Measurements from ENCODE around the gene PPP6R2.
"Not testable (repeated sequence)": the region's sequence is repeated elsewhere in the genome, so short reads cannot be mapped to it uniquely, and the experiment has no call there.

PPP6R2 gene

DNA sequence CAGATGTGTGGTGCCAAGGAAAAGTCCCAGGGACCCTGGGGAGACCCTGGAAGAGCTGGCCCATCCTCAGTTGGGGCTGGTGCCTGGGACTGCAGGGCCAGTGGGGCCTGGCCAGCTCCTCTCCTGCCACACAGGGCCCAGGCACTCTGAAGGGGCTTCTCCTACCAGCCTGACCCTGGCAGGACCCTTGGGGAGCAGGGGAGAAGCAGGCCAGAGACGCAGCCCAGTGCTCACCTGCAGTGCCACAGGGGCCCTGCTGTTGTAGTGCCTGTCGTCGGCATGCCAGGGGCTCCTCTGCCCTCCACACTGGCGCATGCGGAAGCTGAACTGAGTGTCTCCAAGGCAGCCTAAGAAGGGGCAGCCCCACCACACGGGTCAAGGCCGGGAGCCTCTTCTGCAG, 25.5 kb upstream of the PPP6R2 start:
- DNase-seq = no peak

DNA sequence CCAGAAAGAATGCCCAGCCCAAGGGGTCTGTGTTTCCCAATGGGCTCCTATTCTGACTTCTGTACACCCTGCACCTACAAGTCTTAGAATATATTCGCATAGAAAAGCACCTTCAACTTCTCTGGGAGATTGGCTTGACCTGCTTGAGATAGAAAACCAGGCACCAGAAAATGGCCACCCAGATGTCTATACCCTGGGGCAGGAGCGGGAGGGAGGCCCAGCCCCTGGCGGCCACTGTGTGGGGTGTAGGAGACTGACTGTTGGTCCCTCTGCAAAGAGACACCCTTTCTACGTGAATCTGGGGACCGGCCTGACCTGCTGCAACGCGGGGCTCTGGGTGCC, 24.8 kb upstream of the PPP6R2 start:
- DNase-seq = no peak

DNA sequence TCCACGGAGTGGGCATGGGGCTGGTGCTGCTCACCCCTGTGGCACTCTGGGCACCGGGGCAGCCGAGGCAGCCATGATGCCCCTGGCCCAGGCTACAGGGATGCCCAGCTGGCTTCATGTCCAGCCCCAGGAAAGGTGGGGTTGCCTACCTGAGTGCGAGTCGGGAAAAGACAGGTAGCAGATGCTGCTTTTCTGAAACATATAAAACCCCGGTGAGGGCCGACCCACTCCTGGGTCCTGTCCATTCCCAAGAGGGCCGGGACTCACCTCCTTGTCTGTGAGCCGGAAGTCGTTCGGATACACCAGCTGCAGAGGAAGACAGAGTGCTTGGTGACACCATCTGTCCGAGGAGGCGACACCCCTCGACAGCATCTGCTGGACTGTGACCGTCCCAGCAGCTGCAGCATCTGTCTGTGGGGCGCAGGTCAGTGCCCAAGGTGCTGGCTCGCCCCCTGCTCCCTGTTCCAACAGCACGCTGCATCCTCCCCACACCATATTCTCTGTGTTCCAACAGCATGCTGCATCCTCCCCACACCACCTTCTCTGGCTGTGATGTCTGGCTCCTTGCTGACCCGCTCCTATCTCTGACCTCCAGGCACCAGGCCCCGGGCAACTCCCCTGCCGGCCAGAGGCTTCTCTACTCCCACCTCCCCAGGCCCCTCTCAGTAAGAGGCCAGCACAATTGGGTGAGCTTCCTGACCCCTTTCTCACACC, 24.3 kb upstream of the PPP6R2 start:
- no peak for DNase-seq

DNA sequence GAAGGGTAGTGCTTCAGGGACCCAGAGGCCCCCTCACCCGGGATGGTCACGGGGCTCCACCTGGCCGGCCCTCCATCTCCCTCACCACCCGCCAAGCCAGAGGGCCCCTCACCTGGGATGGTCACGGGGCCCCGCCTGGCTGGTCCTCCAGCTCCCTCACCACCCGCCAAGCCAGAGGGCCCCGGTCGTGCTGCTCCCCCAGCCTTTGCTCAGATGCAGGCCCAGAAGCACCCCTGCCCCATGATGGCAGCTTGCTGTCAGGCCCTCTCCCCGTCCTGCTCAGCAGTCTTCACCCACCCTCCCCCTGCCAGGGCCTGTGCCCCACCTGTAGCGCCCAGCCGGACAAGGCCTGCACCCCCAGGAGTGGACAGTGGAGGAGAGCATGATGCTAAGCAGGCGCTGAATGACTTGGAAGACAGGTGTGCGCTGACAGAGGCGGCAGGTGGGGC, 23.6 kb upstream of the PPP6R2 start:
- DNase-seq = no peak

DNA sequence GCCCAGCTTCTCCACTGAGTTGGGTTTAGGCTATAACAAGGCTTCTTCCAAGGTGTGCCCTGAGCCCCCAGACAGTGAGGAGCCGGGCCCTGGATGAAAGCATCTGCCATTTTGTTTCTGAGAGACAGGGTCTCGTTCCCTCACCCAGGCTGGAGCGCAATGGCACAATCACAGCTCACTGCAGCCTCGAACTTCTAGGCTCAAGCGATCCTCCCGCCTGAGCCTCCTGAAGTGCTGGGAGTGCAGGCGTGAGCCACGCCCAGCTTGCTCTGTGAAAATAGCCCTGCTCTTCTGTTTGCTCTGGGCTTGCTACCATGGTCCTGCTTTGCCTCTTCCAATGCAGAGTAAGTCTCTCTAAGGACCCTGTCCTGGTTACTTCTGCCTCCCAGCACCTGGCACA, 23.0 kb upstream of the PPP6R2 start:
- no peak for DNase-seq

DNA sequence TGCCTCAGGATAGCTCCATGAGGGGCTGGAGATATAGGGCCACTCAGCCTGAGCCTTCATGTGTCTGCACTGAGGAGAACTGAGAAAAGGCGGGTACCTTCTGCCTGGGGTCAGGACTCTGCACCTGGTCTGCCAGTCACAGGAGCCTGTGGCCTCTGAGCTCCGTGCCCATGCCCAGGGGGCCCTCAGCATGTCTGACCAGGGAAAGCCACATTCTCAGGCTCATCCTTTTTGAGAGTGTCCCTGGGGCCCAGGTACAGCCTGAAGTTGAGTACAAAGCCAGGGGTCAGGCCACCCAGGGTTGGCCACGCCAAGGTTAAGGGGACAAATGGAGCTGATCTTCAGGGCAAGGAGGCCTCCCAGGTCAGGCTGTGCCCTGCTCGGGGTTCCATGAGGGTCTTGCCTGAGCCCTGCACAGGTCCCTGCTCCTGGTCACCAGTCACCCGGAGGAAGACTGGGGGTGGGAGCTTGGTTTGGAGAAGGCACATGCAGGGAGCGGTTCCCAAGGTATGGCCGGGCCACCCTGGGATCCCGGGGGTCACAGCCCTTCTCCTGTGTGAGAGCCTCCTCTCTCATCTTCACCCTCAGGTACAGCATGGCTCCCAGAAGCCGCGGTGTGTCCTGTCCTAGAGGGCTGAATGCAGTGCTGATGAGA, 22.3 kb upstream of the PPP6R2 start:
- DNase-seq = no peak

DNA sequence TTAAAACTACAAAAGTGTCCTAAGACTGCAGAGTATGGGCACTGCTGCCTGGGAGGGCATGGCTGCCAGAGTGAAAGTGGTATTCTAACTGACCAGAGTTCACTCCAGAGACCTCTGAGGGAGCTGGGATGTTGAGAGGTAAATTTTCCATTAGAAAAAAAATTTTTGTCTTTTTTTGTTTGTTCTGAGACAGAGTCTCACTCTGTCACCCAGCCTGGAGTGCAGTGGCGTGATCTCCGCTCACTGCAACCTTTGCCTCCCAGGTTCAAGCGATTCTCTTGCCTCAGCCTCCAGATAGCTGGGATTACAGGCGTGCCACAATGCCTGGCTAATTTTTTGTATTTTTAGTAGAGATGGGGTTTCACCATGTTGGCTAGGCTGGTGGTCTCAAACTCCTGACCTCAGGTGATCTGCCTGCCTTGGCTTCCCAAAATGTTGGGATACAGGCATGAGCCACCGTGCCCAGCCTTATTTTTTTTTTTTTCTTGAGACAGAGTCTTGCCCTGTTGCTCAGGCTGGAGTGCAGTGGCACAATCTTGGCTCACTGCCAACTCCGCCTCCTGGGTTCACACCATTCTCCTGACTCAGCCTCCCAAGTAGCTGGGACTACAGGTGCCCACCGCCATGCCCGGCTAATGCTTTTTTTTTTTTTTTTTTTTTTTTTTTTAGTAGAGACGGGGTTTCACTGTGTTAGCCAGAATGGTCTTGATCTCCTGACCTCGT, 20.6 kb upstream of the PPP6R2 start:
- not testable (repeated sequence) for DNase-seq

DNA sequence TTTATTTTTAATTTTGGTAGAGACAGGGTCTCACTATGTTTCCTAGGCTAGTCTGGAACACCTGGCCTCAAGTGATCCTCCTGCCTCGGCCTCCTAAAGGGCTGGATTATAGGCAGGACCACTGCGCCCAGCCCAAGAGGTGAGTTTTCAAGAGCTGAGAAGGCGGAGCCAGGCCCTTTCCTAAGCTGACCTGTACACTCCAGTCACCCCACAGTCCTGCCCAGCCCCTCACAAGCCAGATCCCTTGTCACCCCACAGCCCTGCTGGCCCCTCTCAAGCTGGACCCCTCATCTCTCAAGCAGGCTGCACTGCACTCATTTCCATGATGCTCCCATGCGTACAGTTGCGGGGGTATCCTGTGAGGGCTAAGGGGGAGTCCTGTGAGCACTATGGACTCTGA, 19.2 kb upstream of the PPP6R2 start:
- DNase-seq = no peak

DNA sequence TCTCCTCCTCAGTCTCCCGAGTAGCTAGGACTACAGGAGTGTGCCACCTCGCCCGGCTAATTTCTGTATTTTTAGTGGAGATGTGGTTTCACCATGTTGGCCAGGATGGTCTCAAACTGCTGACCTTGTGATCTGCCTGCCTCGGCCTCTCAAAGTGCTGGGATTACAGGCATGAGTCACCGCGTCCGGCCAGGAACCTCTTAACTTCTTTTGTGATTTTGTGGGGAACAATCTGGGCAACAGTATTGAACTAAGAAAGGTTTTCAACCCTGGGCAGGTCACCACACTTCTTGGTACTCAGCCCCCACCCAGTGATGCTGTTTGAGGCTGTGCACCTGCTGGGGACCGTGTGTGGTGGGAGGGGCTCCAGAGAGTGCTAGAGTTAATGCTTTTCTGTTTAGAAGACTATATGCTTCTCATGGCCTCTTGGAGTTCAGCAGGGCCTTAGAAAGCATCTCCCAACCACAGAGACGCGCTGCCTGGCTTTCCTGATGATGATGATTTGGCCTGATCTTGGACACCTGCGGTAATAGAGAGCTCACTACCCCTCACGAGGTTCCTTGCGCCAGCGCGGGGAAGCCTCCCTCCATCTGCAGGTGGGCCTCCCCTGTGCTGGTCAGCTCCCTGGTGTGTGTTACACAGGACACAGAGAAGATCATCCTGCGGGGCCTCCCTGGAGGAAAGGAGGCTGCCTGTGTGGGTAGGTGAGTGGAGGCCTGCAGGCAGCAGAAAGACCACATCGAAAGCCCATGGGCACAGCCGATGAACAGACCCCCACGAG, 17.5 kb upstream of the PPP6R2 start:
- DNase-seq = no peak

DNA sequence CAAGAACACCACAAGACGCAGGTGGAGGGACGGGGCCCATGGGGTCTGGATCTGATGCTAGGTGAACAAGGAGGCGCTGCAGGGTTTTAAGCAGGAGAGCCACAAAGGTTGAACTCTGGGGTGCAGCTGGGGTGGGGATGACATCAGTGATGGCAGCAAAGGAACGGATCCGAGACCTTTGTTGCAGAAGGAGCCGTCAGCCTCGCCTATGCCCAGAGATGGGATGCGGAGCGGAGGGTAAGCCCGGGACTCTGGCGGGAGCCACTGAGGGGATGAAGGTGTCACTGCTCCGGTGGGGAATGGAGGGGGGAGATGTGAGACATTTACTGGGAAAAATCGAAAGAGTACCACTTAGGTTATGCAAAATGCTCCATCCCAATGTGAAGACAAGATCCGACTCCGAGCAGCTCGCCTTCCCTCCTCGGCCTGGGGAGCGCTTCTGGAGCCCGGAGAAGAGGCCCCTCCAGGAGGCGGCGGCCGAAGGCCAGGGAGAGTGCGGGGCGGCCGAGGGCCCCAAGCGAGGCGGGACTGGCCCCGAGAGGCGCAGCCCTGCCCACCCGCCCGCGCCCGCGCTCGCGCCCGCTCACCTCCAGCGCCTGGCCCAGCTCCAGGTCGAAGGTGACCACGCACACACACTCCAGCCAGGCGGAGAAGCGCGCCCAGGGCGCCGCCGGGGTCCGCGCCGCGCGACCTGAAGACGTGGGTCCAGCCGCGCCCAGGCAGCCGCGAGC, 16.7 kb upstream of the PPP6R2 start:
- no peak for DNase-seq

DNA sequence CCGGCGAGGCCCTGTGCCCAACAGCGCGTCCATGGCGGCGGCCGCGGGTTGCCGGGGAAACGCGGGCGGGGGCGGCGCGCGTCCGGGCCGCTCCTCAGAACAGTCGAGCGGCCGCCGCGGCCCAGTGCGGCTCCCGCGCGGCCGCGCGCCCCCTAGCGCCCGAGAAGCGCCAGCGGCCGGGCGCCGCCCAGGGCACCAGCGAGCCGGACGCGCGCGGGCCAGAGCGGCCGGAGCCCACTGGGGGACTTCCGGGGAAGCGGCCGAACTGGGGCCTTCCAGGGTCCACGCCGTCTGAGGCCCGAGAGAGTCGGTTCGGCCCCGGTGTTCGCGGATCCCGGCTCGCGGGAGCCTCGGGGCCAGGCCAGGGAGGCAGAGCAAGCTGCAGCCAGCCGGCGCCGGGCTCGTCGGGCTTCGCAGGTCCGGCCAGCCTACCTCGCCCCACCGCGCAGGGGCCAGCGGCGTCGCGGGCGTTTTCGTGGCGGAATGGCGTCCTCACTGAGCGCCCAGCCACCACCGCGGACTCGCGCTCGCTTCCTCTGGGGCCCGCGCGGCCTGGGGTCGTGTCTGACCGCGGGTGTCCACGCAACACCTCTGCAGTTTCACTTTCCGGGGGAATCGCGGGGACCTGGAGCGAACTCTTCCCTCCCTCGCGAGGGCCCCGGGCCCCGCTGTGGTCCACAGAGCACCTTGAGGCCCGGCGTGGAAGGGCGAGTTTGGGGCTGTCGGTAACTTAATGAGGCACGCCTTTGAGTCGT, 16.0 kb upstream of the PPP6R2 start, which contains the start of gene DENND6B:
DENND6B (minus strand) TSS at position 57 of the 755 bp plus-strand sequence; CDS start at position 33, 24 bp downstream.
- peak; percentile 83 for DNase-seq

DNA sequence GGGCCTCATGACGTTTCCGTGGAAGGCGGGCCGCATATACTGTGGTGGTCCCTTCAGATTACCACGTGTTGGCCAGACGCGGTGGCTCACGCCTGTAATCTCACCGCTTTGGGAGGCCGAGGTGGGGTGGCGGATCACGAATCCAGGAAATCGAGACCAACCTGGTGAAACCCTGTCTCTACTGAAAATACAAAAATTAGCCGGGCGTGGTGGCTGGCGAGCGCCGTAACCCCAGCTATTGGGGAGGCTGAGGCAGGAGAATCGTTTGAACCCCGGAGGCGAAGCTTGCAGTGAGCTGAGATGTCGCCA, 15.5 kb upstream of the PPP6R2 start:
- no peak for DNase-seq

DNA sequence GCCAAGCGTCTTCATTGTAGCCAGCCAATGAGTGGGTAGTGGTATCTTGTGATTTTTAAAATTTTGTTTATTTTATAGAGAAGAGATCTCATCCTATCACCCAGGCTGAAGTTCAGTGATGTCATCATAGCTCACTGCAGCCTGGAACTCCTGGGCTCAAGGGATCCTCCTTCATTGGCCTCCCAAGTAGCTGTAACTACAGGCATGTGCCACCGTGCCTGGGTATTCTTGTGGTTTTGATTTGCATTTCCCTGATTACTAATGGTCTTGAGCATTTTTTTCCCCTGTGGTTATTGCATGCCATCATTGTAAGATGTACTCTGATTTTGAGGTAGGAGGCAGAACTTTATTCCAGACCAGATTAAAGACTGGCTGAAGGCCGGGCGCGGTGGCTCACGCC, 13.9 kb upstream of the PPP6R2 start:
- peak; percentile 45 for DNase-seq

DNA sequence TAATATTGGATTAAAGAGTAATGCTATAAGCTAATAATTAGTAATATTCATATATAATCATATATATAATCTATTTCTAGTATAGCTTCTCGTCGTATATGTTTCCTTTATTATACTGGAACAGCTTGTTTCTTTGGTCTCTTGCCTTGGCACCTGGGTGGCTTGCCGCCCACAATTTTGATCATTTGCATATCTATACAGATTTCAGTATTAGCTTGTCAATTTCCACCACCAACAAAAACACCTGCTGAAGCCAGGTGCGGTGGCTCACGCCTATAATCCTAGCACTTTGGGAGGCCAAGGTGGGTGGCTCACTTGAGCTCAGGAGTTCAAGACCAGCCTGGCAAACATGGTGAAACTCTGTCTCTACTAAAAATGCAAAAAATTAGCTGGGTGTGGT, 8.7 kb upstream of the PPP6R2 start:
- not testable (repeated sequence) for DNase-seq

DNA sequence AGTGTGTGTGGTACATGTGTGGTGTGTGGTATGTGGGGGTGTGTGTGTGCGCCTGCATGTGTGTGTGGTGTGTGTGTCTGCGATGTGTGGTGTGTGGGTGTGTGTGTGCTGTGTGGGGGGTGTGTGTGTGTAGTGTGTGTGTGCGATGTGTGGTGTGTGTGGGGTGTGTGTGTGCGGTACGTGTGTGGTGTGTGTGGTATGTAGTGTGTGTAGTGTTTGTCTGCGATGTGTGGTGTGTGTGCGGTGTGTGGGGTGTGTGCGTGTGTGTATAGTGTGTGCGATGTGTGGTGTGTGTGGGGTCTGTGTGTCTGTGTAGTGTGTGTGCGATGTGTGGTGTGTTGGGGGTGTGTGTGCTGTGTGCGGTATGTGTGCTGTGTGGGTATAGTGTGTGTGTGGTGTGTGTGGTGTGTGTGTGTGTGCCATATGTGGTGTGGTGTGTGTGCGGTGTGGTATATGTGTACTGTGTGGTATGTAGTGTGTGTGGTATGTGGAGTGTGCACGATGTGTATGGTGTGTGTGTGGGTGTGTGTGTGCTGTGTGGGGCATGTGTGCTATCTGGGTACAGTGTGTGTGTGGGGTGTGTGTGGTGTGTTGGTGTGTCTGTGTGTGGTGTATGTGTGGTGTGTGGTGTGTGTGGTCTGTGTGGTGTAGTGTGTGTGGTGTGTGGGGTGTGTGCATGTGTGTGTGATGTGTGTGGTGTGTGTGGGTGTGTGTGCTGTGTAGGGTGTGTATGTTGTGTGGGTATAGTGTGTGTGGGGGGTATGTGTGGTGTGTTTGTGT, 5.7 kb upstream of the PPP6R2 start:
- no peak for DNase-seq

DNA sequence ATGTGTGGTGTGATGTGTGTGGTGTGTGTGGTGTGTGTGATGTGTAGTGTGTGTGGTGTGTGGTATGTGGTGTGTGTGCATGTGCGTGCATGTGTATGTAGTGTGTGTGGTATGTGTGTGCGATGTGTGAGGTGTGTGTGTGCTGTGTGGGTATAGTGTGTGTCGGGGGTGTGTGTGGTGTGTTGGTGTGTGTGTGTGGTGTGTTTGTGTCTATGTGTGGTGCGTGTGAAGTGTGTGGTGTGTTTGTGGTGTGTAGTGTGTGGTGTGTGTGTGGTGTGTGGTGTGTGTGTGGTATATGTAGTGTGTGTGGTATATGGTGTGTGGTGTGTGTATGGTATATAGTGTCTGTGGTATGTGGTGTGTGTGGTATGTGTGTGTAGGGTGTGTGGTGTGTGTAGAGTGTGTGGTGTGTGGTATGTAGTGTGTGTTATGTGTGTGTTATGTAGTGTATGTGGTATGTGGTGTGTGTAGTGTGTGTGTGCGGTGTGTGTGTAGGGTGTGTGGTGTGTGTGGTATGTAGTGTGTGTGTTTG, 5.0 kb upstream of the PPP6R2 start:
- DNase-seq = no peak

DNA sequence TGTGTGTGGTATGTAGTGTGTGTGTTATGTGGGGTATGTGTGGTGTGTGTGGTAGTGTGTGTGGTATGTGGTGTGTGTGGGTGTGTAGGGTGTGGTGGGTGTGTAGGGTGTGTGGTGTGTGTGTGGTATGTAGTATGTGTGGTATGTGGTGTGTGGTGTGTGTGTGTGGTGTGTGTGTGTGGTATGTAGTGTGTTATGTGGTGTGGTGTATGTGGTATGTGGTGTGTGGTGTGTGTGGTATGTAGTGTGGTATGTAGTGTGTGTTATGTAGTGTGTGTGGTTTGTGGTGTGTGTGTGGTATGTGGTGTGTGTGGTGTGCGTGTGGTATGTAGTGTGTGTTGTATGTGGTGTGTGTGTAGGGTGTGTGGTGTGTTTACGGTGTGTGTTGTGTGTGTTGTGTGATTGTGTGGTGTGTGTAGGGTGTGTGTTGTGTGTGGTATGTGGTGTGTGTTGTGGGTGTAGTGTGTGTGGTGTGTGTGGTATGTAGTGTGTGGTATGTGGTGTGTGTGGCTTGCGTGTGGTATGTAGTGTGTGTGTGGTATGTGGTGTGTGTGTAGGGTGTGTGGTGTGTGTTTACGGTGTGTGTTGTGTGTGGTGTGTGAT, 4.2 kb upstream of the PPP6R2 start:
- DNase-seq = peak; percentile 28

DNA sequence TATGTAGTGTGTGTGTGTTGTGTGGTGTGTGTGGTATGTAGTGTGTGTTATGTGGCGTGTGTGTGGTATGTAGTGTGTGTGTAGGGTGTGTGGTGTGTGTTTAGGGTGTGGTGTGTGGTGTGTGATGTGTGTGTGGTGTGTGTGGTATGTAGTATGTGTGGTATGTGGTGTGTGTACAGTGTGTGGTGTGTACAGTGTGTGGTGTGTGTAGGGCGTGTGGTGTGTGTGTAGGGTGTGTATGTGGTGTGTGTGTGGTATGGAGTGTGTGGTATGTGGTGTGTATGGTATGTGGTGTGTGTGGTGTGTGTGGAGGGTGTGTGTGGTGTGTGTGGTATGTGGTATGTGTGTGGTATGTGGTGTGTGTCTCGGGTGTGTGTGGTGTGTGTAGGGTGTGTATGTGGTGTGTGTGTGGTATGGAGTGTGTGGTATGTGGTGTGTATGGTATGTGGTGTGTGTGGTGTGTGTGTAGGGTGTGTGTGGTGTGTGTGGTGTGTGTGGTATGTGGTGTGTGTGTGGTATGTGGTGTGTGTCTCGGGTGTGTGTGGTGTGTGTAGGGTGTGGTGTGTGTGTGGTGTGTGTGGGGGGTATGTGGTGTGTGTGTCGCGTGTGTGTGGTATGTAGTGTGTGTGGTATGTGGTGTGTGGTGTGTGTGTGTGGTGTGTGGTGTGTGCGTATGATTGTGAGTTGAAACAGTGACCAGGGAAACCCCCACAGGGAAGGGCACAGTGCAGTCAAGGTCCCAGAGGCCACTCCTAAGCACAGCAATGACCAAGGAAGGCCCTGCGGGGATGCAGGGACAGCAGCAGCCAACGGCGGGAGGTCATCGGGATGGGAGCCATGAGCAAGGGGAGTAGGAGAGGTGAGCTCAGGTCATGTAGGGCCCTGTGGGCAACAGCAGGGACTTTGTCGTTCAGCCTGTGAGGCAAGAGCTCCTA, 2.9 kb upstream of the PPP6R2 start:
- DNase-seq = peak; percentile 36

Data from fibroblast of skin of abdomen (primary cell).